ENCODE measurements around the gene UBTD1.

DNA sequence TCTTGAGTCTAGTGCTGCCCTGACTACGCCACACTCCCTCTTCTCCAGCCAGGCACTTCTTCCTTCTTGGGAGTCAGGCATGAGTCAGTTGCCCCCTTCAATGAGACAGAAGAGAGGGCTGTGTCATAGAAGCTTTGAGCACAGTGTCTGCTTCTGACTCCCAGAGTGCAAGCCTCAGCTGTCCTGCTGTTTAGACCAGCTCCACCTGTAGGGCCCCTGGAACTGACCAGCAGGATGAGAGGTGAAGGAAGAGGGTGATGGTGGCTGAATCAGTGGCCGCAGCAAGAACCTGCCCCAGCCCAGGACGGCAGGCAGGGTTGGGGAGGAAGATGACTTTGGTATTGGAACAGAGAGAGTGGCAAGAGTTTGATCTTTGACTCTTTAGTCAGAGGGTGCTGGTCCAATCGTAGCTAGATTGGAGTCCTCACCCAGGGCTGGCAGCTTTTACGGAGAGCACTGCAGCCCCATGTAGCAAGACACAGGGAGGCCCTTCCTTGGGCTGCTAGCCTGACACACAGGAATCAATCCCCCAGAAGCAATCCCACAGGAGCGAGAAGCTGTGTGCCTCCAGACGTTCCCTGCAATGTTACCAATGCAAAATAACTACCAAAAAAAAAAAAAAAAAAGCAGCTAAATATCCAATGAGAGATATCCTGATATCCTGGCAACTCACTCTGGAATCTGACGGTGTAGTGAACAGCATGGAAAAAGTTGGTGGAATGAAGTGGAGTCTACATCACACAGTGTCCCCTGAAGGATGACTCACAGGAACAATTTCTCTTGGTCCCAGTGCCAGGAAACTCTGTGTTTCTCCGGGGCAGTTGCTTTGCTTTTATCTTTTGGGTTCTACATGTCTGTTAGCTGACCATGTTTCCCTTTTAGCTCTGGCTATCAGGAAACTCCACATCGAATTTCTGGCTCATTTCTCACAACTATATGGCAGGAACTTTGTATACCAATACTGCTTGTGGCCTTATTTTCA lies 97.7 kb downstream of the UBTD1 start:
- TF ChIP-seq, protein P1, sequence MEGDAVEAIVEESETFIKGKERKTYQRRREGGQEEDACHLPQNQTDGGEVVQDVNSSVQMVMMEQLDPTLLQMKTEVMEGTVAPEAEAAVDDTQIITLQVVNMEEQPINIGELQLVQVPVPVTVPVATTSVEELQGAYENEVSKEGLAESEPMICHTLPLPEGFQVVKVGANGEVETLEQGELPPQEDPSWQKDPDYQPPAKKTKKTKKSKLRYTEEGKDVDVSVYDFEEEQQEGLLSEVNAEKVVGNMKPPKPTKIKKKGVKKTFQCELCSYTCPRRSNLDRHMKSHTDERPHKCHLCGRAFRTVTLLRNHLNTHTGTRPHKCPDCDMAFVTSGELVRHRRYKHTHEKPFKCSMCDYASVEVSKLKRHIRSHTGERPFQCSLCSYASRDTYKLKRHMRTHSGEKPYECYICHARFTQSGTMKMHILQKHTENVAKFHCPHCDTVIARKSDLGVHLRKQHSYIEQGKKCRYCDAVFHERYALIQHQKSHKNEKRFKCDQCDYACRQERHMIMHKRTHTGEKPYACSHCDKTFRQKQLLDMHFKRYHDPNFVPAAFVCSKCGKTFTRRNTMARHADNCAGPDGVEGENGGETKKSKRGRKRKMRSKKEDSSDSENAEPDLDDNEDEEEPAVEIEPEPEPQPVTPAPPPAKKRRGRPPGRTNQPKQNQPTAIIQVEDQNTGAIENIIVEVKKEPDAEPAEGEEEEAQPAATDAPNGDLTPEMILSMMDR (IDR thresholded peaks at IDR 0.05) = no peak
- TF ChIP-seq POLR2A (IDR thresholded peaks at IDR 0.05) = no peak

Data from Peyer's patch (tissue), 4 donors.